ENCODE results near the gene TBC1D22A.
A peak's percentile ranks its signal among the peaks of the same experiment; 100 is the strongest.

Gene TBC1D22A

DNA sequence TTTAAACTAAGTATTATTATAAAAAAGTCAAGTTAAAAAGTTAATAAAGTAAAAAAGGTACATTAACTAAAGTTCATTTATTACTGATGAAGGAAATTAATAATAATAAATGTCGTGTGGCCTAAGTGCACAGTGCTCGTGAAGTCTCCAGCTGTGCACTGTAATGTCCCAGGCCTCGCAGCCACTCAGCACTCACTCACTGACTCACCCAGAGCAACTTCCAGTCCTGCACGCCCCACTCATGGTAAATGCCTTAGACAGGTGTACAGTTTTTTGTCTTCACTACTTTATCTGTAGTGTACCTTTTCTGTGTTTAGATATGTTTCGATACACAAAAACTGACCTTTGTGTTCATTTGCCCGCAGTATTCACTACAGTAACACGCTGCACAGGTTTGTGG, 175.5 kb downstream of the TBC1D22A start:
- DNase-seq: no peak

DNA sequence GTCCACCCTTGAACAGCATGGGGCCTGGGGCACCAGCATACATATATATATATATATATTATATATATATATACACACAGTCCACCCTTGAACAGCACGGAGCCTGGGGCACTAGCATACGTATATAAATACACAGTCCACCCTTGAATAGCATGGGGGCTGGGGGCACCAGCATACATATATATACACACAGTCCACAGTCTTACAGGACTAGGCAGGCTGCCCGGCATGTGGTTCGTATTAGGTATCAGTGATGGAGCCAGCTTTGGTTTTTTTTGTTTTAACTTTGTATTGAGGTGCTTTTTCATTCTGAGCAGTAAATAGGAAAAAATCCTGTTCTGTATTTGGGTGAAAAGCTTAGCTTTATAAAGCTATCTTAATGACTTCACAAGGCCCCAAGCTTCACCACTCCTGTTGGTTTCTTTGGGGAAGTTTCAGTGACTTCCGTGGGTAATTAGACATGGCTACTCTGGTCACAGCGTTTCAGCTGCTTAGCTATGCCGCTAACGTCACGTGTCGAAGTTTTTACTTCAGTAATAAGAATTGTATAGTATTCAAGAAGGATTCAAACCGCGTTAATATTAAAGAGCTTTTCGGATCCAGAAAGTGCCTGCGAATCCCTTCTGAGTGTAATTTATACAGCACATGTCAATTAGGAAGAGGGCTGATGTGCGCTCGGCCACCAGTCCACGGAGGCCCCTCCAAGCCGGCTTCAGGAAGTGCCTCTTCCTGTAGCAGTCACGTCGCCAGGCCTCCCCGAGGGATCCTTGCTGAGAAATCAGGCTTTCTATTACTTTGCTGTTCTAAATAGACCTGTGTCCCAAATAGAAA, 179.7 kb downstream of the TBC1D22A start:
- peak; percentile 68 for DNase-seq

DNA sequence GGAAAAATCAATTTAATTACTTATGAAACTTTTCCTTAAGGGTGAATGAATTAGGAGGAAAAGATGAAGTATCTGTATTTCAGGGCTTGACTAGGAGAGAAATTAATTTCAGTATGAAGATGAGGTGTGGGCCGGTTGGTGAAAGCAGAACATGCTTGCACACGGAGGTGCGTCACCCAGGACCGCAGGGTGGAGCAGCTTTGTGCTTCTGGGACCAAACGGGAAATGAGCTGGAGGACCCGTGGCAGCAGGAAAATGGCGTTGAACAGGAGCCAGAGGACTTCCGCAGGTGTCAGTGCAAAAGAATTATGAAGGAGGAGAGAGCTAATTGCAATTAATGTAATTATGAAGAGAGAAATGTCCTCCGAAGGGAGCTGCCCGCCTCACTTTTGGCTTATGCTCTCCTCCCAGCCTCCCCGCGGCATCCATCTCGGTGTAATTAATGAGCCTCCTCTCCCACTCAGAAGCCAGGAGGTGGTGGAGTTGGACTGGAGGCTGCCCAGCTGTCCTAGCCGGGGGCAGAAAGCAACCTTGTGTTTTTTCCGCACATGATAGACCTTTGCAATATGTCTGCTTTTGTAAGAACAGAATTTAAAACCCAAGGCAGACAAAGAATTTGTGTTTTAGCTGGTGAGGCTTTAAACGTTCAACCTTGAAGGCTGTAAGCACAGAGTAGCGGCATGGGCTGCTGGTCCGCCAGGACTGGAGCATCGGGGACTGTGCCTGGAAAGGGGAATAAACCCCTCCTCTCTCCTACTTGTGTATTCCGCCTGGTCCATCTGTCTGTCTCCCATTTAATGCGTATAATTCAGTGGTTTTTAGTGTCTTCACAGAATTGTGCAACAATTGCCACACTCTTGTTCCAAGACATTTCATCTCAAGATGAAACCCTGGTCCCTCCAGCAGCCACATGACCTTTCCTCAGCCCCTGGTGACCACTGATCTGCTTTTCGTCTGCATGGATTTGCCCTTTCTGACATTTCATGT, 180.6 kb downstream of the TBC1D22A start:
- DNase-seq: peak; percentile 87

DNA sequence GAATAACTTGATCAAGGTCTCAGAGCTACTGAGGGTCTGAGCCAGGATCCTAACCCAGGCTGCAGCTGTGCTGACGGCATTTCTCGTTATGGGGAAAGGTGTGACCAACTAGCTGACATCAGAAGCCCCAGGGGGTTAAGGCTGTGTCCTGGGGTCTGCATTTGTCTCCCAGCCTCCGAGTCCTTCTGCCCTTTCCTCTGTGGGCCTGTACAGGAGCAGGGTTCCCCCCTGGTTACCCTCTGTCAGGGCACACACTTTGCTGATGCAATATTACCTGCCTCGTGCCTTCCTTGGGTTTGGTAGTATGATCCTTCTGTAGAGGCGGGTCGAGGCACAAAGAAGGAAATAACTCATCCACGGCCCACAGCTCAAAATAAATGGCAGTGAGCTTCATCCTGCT, 183.0 kb downstream of the TBC1D22A start:
- DNase-seq: no peak

DNA sequence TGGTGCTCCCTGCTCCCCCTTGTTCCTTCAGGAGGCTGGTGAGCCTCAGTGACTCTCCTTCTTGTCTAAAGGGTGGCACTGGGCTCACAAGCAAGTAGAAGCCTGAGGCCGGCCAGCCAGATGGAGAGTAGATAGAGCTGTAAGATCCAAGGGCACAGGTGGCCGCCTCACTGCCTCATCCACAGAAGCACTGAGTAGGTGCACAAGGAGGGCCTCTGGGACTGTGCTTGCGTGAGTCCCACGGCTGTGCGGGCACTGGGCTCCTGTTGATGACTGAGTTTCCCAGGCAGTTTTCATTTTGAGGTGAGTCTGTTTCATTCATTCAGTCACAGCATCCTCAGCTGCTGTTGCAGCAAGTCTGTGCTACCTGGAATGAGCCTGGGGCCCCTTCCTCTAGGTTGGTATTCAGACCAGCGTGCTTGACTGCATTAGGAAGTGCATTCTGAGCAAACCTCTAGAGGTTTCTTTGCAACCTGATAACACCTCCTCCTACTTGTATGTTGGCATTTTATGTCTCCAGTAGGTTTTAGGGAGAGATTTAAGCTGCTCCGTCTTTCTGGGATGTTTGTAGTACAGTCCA, 184.0 kb downstream of the TBC1D22A start:
- no peak for DNase-seq

DNA sequence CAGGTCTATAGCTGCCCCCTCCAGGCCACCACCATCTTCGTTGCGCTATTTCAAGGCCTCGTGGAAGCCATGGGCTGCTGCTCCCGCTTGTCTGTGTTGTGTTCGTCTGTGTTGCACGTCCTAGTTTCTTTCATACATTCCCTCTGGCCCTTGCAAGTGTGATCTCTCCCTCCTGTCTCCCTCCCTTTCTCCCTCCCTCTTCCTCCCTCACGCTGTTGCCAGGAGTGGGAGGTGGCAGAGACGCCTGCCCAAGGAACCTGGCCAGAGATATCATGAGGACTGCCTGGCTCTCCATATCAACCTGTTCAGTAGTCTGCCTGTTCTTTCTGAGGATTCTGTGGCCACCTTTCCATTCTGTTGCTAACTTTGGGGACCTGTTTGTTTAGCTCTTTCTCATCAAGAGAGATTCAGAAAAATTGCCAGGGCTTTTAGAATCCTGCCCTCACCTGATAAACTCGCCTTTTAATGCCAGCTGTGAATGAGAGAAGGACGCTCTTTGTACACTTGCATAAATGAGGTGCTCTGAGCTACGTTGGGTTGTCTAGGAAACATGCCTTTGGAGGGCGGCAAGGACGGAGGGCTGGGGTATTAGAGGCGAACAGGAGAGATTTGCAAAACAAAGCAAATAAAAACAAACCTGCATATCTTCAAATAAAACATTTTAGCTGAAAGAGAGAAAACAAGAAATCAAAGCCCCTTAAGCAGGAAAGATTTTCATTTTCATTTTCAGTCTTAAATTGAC, 185.2 kb downstream of the TBC1D22A start:
- DNase-seq: no peak

DNA sequence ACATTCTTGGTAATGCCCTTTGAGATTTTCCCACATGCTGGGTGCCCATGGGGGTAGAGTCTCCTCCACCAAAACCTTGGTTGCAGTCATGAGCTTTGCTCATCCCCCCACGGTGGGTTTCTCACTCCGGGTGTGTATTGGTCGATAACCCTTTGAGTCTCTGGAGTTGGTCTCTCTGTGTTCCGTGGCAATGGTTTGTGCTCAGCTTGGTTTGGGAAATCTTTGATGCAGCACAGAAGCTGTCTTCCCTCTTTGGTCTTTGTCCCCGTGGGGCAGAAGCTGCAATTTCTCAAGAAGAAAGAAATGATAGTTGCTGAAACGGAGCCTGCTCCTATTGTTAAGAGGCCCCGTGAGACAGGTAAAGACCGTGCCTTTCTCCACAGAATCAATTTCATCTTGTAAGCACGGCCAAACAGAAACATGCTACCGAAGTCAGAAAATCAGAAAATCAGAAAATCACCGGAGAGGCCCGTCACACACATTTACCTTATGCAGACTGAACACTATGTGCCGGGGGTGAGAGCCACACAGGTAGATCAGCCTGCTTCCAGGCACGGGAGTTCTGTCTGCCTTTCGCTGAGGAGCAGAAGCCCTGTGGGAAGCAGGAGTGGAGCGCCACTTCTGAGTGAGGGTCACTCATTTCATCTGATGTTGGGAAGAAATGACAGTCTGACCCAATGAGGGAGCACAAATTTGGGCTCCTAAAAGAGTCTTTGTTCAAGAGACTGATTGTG, 186.1 kb downstream of the TBC1D22A start:
- DNase-seq: no peak

DNA sequence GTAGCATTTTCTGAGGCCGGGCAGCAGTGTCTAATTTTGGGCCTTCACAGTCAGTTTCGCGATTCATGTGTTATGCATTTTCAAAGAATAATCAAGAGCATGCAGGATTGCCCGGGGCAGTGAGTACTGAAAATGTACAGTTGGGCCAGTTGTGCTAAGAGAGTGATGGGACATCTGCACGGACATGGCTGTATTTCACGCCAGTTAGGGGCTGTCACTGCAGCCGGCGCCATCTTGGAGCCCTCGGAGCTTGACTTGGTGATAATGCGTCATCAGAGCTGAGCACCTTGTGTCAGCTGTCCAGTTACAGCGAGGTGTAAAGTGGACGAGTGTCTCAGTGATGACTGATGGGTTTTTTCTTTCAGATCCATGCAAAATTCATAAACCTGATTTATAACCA, 188.9 kb downstream of the TBC1D22A start:
- DNase-seq: no peak

DNA sequence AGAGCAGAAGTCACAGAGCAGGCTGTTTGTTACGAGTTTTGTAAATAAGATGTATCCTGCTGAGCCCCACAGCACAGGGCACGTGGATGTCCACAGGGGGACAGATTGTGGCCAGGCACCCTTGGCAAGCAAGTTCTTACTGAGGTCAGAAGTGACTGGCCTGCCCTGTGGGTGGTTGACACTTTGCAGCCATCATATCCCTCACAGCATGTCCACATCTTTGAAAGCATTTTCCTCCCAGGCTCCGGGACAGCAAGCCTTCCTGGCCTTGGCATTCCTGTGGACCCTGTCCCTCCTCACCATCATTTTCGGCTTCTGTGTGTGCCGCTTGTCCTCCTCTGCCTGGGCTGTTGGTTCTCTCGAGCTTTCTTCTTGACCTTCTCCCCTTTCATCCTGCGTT, 189.5 kb downstream of the TBC1D22A start:
- DNase-seq: no peak

DNA sequence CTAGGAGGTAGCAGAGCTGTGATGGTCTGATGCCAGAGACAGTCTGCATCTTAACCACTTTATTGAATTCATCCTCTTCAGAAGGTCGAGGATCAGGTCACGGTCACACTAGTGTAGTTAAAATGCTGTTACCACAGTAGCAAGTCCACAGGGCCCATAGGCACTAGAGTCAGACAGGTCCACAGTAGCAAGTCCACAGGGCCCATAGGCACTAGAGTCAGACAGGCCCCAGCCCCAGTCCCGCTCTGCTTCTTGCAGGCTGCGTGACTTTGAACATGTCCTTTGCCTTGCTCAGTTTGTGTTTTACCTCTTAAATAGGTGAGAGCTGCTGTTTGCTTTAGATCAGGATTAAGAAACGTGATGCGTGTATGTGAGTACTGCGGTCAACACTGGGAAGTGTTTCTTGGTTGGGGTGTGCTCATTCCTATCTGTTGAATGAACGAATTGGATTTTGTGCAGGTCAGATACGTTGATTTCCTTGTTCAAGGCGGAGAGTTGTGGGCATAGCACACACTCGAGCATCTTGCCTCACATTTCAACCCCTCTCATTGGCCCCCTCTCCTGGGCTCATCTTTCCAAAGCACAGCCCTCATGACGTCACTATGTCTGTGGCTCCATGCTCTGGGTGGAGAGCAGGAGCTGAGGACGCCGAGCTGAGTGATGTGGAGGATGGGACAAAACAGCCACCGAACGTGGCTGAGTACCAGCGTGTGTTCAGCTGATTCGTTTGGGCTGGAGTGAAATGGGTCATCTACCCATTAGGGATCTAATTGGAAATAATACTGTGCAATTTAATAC, 191.7 kb downstream of the TBC1D22A start:
- no peak for DNase-seq

DNA sequence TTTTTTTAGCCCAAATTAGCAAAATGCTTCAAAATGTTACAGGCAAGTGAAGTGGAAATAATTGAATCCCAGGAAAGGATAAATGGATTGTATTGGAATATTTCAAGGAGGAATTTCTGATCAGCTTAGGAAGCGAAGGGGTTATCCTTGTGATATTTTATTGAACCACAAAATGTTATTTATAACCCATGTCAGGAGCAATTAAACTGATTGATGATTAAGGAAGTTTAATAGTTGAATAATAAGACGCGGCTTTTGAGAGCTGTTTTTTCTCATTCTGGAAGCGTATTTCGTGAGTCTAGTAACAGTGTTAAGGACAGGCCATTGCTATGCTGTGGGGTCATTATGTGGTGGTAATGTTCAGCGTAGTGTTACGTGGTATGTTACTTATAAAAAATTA, 192.3 kb downstream of the TBC1D22A start:
- DNase-seq: no peak

DNA sequence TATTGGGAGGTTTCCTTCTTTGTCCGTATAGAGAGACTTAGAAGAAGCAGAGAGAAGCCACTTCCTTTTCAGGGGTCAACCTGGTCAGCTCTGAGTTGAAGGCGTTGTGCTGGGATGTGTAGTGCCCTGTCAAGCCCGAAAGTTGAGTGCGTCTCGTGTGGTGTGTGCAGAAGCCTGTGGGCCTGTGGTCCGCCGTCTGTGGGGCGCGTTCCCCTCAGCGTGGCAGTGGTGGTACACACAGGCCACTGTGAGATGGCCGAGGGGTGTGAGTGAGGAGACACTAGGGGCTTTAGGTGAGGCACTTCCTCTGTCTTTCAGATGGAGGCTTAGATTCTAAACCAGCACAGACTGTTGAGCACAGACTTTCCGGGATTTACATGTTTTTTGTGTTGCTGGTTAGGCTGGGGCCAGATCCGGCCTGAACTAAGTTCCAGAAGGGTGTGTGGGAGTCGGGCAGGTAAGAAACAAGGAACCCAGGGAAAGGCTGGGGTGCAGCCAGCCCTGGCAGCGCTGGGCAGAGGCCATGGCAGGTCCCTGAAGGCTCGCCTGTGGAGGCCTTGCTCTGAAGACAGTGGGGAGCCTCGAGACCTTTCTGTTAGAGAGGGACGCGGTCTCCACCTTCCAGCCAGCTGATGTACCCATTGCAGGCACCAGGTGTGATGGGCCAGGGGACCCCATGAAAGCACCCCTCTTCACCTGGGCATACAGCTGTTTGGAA, 194.2 kb downstream of the TBC1D22A start:
- no peak for DNase-seq

DNA sequence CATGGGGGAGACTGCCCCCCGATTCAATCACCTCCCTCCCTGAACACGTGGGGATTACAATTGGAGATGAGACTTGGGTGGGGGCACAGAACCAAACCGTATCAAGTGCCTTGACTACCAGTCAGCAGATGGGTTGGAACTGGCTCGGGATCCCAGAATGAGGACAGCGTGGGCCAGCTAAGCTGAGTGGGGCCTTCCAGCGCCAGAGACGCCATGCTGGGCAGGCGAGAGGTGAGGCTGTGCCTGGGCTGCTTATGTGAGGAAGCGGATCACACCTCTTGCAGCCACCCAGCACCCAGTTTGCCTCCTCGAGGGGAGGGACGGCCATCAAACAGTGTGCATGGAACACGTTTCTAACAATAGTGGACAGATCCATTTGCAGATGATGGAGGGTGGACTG, 195.1 kb downstream of the TBC1D22A start:
- no peak for DNase-seq

DNA sequence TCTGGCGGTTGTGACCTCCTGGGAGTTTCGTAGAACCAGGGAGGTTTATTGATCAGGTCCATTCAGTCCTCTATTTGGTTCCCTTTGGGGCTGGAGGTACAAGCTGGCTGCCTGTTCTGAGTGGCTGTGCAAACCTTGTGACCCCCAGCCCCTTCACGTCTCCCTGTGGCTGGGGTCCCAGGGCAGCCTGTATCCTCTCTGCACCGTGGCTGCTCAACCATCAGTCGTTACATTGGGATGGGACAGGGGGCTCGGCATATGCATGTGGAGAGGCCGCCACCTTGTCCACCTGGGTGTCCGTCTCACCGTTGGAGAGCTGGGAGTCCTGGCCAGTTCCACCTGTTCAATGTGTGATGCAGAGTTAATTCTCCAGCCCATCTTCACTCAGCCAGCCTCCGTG, 195.7 kb downstream of the TBC1D22A start:
- no peak for DNase-seq

DNA sequence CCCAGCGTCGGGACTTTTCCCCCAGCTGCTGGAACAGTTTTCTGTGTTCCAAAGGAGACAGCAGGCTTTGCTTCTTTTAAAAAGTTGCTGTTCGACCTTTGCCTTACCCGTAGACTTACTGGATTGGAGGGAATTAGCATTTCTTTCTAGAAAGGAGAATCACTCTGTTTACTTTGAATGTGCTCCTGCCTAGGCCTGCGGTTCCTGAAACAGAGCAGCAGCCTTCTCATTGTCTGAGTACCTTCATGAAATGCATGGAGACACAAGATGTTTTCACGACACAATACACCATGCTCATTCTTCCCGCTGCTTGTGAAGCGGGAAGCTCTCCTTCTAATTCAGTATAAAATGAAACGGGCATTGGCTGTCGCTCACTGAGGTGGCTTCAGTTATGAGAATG, 196.2 kb downstream of the TBC1D22A start:
- DNase-seq: no peak

DNA sequence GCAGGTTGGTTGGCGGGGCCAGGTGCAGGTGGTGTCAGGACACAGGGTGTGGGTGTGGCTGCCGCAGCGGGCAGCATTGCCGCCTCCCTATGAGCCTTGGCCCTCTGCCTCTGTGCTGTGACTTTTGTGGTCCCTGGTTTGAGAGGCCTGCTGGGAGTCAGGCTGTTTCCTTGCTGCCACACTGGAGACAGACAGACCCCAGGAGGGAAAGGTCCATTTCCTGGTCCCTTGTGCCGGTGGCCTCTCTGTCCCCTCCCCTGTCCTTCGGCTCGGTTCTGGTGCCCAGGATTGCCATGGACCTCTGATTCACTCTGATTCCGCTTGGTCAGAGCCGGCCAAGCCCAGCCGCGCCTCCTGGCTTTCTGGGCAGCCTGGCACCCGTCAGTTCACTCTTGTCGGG, 196.9 kb downstream of the TBC1D22A start:
- no peak for DNase-seq

DNA sequence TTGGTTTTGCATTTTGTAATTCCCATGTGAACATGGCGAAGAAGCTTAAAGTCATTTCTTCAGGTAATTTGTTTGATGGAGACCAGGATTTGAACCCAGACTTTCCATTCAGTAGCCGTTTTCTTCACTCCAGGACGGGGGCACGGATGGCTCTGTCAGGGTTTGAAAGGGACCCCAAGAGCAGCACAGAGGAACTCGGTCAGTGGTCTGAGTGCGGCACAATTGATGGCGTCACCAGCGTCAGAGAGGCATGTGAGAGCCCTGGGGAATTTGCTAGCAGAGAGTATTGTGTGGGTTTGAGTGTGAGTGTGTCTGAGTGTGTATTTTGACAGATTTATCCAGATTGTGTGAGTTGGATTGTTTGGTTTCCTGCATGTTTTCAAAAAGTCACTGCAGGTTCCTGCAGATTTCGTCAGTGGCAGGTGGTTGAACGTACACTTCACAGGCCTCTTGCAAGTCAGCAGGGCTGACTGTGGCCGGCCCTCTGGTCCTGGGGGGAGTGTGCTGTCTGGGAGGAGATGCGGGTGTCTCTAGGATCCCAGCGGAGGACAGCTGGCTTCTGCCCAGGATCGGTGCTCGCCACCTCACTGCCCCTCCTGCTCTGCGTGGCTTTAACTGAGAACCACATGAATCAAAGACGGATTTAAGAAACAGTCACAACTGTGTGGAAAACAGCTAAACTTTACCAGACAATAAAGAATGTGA, 199.3 kb downstream of the TBC1D22A start:
- no peak for DNase-seq

DNA sequence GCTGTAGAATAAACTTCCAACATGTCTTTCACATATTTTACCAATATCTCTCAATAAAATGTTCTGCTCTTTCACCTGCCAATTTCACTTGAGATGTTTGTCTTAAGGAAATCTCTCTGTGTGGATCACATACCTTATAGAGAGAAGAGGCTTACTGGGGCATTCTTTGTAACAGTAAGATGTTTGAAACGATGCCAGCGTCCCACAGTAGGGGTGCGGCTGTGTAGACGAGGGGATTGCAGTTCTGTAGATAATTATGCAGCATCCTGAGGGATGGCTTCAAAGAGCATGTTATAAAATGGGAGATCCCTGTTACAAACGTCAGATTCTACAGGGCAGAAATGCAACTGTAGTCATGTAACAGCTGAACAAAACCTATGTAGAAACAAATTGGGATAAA, 200.0 kb downstream of the TBC1D22A start:
- no peak for DNase-seq

DNA sequence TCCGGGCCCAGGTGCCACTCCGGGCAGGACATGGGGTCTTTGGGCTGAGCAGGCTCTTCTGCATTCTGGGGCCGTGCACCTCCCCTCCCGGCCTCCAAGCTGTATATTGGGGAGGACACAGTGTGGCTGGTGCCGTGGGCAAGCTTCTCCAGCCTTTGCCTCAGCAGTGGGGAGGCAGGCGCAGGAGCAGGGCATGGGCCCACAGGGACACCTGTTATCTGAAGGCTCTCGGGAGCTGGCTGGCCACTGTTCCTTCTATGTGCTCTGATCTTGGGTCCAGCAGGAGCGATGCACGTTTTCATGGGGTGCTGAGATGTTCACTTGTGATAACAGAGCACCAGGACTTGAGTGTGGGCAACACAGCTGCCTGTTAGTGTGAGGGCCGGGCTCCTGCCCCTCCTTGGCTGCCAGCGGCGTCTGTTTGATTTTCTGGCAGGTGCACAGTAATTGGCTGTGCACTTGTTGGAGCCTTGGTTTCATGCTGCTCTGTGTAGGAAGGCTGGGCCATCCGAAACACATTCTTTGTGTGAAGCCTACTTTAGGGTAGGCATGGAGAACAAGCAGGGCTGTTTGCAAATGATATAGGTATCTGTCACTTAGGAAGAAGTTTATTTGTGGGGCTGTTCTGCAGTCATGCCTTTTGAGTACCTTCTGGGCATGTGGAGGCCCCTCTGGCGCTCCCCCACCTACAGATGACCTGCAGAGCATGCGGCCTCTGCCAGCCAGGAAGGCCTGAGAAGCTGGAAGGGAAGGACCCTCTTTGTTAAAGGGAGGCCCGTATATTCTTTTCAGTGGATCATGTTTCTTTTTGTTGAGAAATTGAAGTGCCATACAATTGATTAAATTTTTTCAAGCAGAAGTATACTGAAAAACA, 201.5 kb downstream of the TBC1D22A start:
- DNase-seq: no peak

Measured in inflammatory macrophage treated with lipopolysaccharide for 4 hours (primary cell).